Progenitor cell of endocrine pancreas (in vitro differentiated cells): ENCODE measurements around the gene B3GNT9. TPM values are rescaled to one million over a fixed set of nuclear protein-coding genes. Genes with fewer than 3 reads are reported as not detected.

ENCODE experiments used
- DNase-seq: peaks from one replicate; pipeline ENCODE4 v3.0.0; 2021; ENCODE audit warnings: low spot score; ENCODE audit not compliant: unreplicated experiment
- H3K27ac Mint-ChIP-seq: 2 replicates; pipeline ENCODE4 v1.8.0; 2021; ENCODE audit warnings: mild to moderate bottlenecking, moderate library complexity, mixed read lengths
- H3K27me3 Mint-ChIP-seq: 2 replicates; pipeline ENCODE4 v1.8.0; 2021; ENCODE audit warnings: mixed read lengths
- H3K36me3 Mint-ChIP-seq: 2 replicates; pipeline ENCODE4 v1.8.0; 2022; ENCODE audit warnings: mixed read lengths; ENCODE audit not compliant: insufficient read depth
- H3K4me1 Mint-ChIP-seq: 2 replicates; pipeline ENCODE4 v1.8.0; 2021; ENCODE audit warnings: low read depth, mixed read lengths
- H3K4me3 Mint-ChIP-seq: 2 replicates; pipeline ENCODE4 v1.8.0; 2021; ENCODE audit warnings: low read depth, mild to moderate bottlenecking, moderate library complexity, mixed read lengths
- H3K9me3 Mint-ChIP-seq: 2 replicates; pipeline ENCODE4 v1.8.0; 2021; ENCODE audit warnings: low read depth, mixed read lengths
- CTCF ChIP-seq: fragments of 200-600 bp; sonication (generic); IDR thresholded peaks from one replicate; pipeline ENCODE4 v1.5.0; 2021; ENCODE audit warnings: antibody characterized with exemption, mild to moderate bottlenecking; ENCODE audit not compliant: unreplicated experiment
- total RNA-seq: library from RNA; stranded (reverse); gene quantifications from 2 replicates; pipeline ENCODE4 v1.2.1, GENCODE V29; 2021

B3GNT9 gene
- total RNA-seq, 1 donor from 2014 or later: 5.1 TPM

- Mint-ChIP-seq H3K4me1 (peaks cover 14% of the 10 kb centered on the region), H3K36me3 (peaks cover 4% of the 10 kb centered on the region), H3K27me3 (peaks cover 47% of the 10 kb centered on the region), H3K27ac (peak overlapping the region; percentile 63), H3K9me3 (no peaks in the 10 kb centered on the region), H3K4me3 (no peak overlapping the region)
- no peak for TF ChIP-seq CTCF
- DNase-seq: no peak
Measured at GRCh38 chr16:67176662-67177061, 25.9 kb upstream of the B3GNT9 start.

GRCh38 chr16:67174706-67175231 is 24.0 kb upstream of the B3GNT9 start:
- no peak for TF ChIP-seq CTCF
- Mint-ChIP-seq H3K27ac (no peak overlapping the region), H3K36me3 (peaks cover 4% of the 10 kb centered on the region), H3K27me3 (peaks cover 61% of the 10 kb centered on the region), H3K4me3 (no peak overlapping the region), H3K9me3 (no peaks in the 10 kb centered on the region), H3K4me1 (peaks cover 22% of the 10 kb centered on the region)
- no peak for DNase-seq

GRCh38 chr16:67173808-67174705 is 23.3 kb upstream of the B3GNT9 start:
- Mint-ChIP-seq H3K4me3 (peak overlapping the region; percentile 67), H3K4me1 (peaks cover 24% of the 10 kb centered on the region), H3K27me3 (peaks cover 67% of the 10 kb centered on the region), H3K36me3 (peaks cover 4% of the 10 kb centered on the region), H3K27ac (peak overlapping the region; percentile 49), H3K9me3 (no peaks in the 10 kb centered on the region)
- DNase-seq: peak; percentile 77
- peak; percentile 42 for TF ChIP-seq CTCF

GRCh38 chr16:67173323-67173722 is 22.5 kb upstream of the B3GNT9 start:
- Mint-ChIP-seq H3K4me1 (peaks cover 22% of the 10 kb centered on the region), H3K36me3 (peaks cover 4% of the 10 kb centered on the region), H3K27me3 (peaks cover 71% of the 10 kb centered on the region), H3K27ac (peak overlapping the region; percentile 72), H3K4me3 (peak overlapping the region; percentile 67), H3K9me3 (no peaks in the 10 kb centered on the region)
- no peak for DNase-seq
- TF ChIP-seq CTCF: no peak

GRCh38 chr16:67170949-67171649 is 20.3 kb upstream of the B3GNT9 start:
- H3K4me1 Mint-ChIP-seq: peaks cover 20% of the 10 kb centered on the region

More at GRCh38 chr16:67170949-67171649, 20.3 kb upstream of the B3GNT9 start:
- DNase-seq: no peak
- no peak for TF ChIP-seq CTCF
- Mint-ChIP-seq H3K4me3 (peak overlapping the region; percentile 73), H3K27ac (peak overlapping the region; percentile 50), H3K36me3 (peaks cover 1% of the 10 kb centered on the region), H3K27me3 (peaks cover 81% of the 10 kb centered on the region), H3K9me3 (no peaks in the 10 kb centered on the region)
